B cell (primary cell): ENCODE data around the gene TRRAP.

Source experiments
- CTCF ChIP-seq: fragments of 200-600 bp; IDR thresholded peaks from one replicate; pipeline ENCODE4 v1.8.0; 2022; ENCODE audit warnings: antibody characterized with exemption, mild to moderate bottlenecking
- EZH2 ChIP-seq: IDR thresholded peaks from 2 replicates; pipeline ENCODE4 v1.6.1; 2012; ENCODE audit warnings: borderline replicate concordance, low read depth, mild to moderate bottlenecking, moderate library complexity, low read length; ENCODE audit not compliant: insufficient read depth, poor library complexity, severe bottlenecking

GRCh38 chr7:99024066-99024465 is 145.7 kb downstream of the TRRAP start:
- no peak for TF ChIP-seq CTCF
- TF ChIP-seq EZH2, result no peak
